Stimulated activated CD4-positive, alpha-beta T cell treated with anti-CD3 and anti-CD28 coated beads, Interleukin-15, amount 100 ng/mL, for 1 hour (primary cell): ENCODE measurements around the gene KRTAP10-10.
"Not testable (repeated sequence)": the region's sequence is repeated elsewhere in the genome, so short reads cannot be mapped to it uniquely, and the experiment has no call there.

Experiments
- DNase-seq, 2 donors: peaks; one replicate each; pipeline ENCODE4 v3.0.0-alpha.2; 2020; ENCODE audit warnings: low read depth in 1 of 2, low spot score in 1 of 2

The KRTAP10-10 gene

DNA sequence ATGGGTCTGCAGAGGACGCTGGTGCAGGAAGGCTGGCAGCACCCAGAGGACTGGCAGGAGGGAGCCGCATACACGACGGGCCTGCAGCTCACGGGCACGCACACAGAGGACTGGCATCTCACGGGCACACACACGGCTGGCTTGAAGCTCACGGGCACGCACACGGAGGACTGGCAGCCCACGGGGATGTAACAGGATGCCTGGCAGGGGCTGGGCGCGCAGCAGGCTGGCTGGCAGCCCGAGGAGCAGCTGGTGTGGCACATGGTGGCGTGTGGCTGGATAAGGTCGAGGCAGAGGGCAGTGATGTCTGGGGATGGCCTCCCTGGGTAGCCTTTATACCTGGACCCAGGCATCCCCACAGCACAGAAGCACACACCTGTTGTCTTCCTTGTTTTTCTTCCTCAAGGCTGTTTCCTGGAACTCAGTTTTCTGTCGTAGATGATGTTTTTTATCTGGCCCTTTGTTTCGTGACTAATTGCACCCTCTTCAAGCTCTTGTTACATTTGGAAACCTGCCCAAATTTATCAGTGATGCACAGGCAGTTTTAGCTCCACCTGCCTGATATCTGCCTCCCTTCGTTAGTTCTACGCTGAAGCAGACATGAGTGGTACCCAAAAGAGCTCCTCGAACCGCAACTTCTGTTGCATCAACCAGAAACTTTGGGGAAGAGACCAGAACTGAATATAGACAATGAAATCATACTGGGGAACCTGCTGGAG is 44.9 kb downstream of the KRTAP10-10 start, which contains the start of gene KRTAP12-1:
Gene KRTAP12-1 (minus strand): TSS at position 303 of the 719 bp plus-strand sequence. CDS start 40 bp downstream, at position 263.
- no peak for DNase-seq

DNA sequence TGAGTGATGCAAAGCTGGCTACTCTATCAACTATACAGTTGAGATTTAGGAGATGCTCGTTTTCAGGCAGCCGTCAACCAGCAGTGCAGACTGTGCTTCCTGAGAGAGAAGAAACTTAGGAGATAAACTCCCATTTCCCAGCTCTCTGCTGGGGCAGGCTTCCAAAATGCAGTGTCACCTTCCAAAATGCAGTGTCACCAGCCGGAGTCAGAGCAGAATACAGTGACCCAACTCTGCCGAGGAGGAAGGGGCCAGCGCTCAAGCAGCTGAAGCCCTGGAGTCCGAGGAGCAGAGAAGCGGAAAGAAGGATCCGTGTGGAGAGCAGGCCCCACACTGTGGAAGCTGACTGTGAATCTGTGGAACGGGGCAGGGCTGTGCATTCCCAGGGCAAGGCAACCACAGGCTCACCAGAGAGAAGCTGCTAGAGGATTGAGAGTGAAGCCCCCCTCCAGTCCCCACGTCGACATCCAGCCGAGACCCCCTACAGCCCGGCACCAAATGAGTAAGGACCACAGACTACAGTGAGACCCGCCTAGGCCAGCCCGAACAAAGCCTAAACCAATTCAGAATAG is 45.5 kb downstream of the KRTAP10-10 start:
- no peak for DNase-seq

DNA sequence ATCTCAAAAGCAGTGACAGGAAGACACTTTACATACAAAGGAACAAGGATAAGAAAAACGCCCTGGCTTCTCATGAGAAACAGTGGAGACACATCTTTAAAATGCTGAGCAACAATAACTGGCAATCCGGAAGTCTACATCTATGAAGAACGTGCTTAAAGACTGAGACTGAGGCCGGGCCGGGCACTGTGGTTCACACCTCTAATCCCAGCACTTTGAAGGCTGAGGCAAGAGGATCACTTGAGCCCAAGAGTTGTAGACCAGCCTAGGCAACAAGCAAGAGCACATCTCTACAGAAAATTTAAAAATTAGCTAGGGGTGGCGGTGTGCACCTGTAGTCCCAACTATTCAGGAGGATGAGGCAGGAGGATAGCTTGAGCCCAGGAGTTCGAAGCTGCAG is 46.9 kb downstream of the KRTAP10-10 start:
- DNase-seq, result no peak

DNA sequence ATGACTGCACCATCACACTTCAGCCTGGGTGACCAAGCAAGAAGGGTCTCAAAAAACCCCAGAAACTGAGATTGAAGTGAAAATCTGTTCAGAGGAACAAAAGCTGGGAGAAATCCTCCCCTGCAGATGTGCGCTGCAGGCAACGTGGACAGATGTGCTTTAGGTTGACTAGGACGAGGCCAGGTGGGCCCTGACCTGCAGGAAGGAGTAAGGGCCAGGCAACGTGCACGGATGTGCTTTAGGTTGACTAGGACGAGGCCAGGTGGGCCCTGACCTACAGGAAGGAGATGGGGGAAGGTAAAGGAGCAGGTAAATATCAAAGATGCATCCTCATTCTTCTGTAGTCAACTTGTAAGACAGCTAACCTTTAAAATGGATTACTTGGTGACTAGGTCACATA is 47.3 kb downstream of the KRTAP10-10 start:
- DNase-seq, result no peak

DNA sequence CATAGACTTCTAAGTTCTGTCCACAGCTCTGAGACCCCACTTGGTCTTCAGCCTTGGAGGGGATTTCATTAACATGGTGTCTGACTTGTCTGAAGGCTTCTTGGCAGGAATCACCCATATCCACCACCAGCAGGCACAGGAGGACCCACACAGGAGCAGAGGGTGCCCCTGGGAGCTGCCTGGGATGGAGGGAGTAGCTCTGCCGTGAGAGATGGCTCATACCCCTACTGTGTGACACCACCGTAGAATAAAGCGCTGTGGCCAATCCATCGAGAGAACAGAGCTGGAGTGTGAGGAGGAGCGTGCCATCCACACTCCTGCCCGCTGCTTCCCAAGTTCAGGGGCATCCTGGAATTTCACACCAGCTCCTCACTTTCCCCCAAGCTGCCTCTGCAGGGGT is 47.9 kb downstream of the KRTAP10-10 start:
- DNase-seq, result not testable (repeated sequence)

DNA sequence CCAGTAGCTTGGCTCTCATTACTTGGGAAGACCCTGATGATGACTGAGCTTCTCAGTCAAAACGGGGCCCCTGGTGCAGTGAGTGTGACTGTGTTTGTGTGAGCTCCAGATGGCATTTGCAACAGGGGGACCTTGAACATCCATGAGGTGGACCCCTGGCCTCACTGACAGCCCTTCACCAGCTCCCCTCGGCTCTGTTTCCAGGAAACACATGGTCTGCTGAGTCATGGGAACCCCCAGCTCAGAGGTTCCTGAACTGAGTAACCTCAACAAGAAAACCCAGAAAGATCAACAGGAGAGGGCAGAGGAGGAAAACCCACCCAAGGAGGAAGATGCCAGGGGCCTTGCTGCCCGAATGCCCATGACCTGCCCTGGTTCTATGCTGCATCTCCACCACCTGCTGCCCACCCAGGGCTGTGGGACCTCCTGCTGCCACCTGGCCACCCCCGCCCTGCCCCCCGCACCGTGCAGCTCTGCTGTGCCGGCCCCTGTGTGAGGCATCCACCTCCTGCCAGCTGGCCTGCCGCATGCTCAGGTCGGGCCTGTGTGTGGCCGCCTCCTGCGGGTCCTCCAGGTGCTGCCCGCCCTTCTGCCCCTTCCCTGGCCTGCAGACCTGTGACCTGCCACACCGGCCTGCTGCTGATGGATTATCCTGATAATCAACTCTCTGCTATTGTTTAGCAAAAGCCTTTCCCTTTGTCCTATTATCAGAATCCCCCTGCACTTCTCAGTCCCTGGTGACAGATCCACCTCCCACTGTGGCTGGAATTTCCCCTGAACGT is 49.0 kb downstream of the KRTAP10-10 start:
- no peak for DNase-seq

DNA sequence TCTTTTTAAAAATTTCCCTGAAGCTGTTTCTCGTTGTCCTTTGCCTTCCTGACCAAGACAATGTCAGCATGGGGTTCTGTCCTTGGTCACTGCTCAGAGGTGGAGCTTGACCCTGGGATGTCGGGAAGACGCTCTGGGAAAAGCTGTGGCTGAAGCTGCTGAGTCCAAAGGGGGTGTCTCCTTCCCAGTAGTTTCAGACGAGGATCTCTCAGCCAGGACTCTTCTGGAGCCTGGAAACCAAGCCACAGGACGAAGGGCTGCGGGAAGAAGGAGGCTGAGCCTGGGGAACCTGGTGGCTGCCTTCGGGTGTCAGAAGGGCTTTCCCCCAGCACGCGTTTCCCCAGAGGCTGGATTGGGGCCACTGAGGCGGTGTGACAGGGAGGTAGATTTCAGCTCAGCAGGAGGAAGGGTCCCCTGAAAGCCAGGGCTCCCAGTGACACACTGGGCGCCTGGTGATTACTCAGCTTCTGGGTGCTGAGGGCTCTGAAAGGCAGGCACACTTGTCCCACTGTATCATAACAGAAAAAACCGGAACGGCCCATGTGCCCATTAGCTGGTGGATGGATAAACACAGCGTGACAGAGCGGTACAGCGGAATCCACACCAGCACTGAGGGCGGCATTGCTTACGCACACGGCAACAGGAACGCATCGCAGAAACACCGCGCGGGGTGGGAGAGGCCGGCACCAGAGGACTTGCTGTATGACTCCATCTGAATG is 49.8 kb downstream of the KRTAP10-10 start:
- no peak for DNase-seq

DNA sequence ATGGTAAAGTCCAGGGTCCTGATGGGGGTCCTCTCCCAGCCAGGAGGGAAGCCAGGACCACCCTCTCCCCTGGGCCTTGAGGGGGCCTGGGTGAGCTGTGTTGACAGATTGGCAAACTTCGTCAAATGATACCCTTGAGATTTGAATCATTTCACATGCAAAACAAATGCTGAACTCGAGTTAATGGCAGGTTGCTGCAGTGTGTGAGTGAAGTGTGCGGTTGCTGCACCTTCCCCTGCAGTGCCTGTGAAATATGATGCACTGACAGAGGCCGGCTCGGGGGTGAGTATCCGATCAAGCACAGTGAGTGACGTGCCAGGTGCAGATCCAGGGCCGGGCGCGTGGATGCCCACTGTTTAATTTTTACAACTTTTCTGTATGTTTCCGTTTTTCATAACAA is 50.5 kb downstream of the KRTAP10-10 start:
- DNase-seq, result no peak
